NCI-H2227 treated with DMSO at 0.1 percent for 48 hours (cell line): Measurements from ENCODE around the gene USF2.
"Not testable (repeated sequence)": the region's sequence is repeated elsewhere in the genome, so short reads cannot be mapped to it uniquely, and the experiment has no call there.

ENCODE experiments used
- DNase-seq: peaks from one replicate; lab custom pipeline; 2025; lab: John Stamatoyannopoulos, UW

Gene USF2

DNA sequence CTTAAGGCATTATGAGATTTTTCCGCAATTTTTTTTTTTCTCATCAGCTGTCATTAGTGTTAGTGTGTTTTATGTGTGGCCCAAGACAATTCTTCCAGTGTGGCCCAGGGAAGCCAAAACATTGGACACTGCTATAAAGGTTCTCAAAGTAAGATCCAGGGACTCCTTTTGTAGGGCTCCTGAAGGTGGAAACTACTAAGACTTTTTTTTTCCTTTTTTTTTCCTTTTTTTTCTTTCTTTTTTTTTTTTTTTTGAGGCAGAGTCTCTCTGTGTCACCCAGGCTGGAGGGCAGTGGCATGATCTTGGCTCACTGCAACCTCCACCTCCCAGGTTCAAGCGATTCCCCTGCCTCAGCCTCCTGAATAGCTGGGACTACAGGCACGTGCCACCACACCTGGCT is 16.7 kb downstream of the USF2 start:
- DNase-seq = not testable (repeated sequence)

DNA sequence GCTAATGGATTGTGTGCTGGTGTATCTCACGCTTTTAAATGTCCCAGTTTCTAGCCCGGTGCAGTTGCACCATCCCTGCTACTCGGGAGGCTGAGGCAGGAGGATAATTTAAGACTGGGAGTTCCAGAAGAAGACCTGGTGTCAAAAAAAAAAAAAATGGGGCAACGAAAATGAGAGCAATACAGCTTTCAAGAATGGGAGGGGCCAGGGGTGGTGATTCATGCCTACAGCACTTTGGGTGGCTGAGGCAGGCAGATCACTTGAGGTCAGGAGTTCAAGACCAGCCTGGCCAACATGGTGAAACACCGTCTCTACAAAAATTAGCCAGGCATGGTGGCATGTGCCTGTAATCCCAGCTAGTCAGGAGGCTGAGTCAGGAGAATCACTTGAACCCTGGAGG is 17.3 kb downstream of the USF2 start:
- not testable (repeated sequence) for DNase-seq

DNA sequence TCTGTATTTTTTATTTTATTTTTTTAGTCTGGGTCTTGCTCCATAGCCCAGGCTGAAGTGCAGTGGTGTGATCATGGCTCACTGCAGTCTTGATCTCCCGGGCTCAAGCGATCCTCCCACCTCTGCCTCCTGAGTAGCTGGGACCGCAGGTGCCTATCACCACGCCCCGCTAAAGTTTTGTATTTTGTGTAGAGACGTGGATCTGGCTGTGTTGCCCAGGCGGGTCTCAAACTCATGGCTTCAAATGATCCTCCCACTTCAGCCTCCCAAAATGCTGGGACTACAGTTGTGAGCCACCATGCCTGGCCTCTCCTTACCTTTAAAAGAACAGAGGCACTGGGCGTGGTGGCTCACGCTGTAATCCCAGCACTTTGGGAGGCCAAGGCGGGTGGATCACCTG is 19.0 kb downstream of the USF2 start:
- no peak for DNase-seq

DNA sequence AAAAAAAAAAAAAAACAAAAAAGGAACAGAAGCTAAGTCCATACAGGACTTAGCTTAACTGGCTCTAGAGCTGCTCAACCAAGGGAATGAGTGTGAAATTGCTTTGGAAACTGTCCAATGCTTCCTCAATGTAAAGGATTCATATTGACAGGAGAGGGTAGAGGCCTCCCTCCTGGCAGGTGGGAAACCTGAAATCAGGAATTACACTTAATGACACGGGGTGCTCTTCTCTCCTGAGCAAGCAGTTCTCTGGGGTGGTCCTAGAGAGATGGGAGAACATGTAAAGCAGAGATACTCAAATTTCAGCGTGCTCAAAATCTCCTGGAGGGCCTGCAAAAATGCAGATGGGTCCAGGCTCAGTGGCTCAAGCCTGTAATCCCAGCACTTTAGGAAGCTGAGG is 19.6 kb downstream of the USF2 start:
- no peak for DNase-seq

DNA sequence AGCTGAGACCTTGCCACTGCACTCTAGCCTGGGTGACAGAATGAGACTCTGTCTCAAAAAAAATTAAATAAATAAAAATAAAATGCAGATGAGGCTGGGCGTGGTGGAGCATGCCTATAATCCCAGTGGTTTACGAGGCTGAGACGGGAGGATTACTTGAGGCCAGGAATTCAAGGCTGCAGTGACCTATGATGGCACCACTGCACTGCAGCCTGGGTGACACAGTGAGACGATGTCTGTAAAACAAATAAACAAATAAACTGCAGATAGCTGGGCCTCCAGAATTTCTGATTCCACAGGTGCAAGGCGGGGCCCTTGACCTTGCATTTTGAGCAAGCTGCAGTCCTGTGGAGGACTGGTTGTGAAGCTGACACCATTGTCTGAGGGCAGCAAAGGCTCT is 20.1 kb downstream of the USF2 start:
- DNase-seq = no peak

DNA sequence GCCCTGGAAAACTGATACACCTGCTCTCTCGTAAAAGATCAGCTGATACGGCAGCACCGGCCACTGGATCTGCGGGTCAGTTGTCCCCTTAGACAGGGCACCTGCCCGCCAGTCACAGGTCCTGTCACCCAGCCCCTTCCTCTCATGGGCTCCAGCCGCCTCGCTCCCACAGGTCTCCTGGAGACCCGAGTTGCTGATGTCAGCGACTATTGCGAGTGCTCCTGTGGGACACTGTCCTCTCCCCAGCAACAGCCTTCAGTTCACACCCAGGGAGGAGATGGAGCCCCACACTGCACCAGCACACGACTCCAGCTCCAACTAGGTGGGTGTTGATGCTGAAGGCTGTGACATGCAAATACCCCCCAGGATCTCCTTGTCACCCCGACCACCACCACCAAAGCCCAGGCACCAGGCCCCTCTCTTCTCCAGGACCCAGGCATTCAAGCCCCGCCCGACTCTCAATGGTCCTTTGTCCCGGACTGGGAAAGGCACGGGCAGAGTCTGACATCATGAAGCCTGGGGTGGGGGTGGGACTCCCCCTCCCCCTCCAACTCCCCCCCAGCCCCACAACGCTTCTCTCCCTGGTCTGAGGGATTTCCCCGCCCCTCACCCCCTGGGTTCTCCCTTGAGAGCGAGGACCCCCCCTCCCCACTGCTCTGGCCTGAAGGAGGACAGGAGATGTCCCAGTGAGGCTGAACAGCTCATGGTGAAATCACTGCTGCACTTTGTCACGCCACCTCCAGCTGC is 21.8 kb downstream of the USF2 start:
- DNase-seq = no peak

DNA sequence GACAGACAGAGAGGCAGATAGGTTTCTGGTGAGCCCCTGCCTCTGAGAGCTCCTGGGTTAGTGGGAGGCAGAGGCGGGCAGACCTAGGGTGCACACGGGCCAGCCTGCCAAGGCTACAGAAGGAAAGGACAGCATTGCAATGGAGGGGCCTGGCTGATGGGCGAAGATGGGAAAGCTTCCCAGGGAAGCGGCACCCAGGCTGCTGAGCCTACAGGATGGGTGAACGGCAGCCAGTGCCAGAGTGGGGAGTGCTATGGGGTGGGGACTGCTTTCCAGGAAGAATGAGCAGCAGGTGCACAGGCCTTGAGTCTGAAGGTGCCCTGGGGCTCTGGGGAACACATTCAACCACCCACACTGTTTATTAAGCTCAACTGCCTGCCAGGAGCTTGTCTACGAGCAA is 22.5 kb downstream of the USF2 start:
- no peak for DNase-seq

DNA sequence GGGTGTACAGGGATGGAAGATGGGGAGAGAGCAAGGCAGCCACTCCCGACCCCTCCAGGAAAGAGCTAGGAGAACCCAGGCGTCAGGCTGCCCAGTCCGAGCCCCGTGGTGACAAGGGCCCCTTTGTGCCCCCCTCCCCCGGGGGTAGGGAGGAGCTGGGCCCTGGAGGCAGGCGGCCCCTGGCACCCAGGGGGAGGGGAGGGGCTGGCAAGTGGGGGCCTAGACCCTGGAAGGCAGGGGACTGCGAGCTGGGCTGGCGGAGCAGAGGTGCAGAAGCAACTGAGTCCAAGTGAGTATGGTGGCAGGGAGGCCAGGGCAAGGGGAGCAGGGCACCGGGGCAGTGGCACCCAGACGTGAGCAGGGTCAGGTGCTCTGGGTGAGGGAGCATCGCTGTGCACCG is 23.2 kb downstream of the USF2 start, which contains the start of gene MAG:
Gene MAG (plus strand): TSS at position 246 of the 400 bp plus-strand sequence. CDS start 3,248 bp downstream, outside the sequence.
- DNase-seq = no peak

DNA sequence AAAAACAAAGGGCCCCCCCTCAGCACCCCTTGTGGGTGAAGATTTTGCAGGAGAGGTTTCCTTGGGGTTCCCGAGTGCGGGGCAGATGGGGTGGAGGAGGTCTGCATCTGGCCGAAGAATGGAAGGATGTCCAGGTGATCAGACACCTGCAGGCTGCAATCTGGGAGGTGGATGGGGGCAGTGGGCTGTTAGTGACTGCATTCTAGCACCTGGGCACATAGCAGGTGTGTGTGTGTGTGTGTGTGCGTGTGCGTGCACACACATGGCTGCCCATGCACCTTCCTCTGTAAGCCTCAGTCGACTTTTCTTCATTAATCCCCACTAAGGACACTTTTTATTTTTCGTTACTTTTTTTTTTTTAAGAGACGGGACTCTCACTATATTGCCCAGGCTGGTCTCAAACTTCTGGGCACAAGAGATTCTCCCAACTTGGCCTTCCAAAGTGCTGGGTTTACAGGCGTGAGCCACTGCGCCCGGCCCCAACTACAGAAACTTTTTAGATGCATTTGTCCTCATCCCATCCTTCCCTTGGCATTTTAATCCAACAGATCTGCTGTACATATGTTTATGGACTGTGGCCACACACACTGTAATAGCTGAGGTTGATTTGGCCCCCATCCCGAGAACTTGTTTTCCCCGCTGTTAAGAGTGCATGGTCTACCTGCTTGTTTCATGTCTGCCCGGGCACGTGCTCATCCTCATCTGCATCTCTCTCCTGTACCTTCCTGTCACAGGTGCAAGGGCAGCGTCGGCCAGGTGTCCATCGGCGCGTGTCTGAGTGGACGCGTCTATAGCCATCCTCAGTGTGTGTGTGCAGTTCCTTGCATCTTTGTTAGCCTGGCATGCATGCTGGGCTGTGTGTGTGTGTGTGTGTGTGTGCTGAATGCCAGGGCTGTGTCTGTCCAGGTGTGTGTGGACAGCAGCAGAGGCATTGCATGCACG is 23.9 kb downstream of the USF2 start:
- peak; percentile 67 for DNase-seq

DNA sequence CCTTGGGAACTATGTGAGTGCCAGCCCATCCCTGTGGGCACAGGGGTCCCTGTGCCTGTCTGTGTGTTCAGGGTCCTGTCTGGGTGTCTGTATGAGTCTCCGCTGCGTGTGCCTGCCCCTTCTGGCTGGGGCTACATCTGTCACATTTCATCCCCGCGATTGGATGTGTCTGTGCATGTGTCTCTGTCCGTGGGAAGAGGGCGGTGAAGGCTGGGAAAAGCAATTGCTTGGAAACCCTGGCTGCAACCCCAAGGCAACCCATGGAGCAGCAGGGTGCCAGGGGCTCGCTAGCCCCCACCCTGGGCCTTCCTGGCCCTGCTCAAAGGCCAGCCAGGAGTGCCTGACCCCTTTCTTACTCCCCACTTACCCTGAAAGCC is 24.6 kb downstream of the USF2 start:
- DNase-seq = peak; percentile 67

DNA sequence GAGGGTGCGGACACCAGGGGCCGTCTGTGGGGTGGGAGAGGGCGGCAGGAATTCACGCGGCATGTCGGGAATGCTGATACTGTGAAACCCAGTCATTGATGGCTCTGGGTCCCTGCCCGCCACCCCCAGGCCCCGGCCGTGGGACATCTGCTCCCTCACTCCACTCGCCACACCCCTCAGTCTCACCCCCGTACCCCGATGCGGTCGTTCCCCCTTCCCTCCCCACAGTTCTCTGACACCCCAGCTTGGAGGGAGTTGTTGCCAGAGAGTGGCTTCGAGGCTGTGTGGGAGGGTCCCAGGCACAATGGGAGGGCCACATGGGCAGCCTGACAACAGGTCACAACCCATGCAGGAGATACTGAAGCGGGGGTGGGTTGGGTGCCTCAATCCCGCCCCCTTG is 25.0 kb downstream of the USF2 start:
- DNase-seq = no peak

DNA sequence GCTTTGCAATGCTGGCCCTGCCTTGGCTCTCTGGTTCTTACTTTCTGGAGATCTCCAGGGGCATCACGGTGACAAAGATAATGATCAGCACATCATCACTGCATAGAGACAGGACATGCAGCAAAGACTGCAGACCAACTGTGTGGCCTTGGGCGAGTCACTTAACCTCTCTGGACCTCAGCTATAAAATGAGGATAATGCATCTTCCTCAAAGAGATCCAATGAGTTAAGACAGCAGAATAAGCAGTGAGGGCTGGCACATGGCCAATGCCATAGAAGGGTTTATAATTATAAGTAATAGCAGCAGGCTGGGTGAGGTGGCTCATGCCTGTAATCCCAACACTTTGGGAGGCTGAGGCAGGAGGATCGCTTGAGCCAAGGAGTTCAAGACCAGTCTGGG is 25.6 kb downstream of the USF2 start:
- DNase-seq = peak; percentile 38

DNA sequence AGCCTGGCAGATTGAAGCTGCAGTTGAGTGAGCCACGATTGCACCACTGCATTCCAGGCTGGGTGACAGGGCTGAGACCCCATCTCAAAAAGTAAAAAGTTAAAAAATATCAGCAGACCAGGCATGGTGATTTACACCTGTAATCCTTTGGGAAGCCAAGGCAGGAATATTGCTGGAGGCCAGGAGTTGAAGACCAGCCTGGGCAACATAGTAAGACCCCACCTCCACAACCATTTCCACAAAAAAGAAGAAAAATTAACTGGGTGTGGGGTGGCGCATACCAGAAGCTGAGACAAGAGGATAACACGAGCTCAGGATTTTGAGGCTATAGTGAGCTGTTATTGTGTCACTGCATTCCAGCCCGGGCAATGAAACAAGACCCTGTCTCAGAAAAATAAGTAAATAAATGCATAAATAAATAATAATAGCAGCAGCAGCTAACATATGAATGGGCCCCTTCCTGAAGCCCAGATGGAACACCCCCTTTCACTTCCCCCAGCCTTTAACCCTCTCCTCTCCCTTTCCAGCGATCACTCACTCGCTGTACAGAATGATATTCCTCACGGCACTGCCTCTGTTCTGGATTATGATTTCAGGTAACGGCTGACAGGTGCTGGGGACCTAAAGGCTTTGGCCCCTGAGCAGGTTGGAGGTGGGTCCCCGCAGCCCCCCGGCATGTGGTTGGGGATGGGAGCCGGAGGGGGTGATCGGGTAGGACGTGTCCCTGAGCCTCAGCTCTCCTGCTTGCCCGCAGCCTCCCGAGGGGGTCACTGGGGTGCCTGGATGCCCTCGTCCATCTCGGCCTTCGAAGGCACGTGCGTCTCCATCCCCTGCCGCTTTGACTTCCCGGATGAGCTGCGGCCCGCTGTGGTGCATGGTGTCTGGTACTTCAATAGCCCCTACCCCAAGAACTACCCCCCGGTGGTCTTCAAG is 26.4 kb downstream of the USF2 start:
- no peak for DNase-seq

DNA sequence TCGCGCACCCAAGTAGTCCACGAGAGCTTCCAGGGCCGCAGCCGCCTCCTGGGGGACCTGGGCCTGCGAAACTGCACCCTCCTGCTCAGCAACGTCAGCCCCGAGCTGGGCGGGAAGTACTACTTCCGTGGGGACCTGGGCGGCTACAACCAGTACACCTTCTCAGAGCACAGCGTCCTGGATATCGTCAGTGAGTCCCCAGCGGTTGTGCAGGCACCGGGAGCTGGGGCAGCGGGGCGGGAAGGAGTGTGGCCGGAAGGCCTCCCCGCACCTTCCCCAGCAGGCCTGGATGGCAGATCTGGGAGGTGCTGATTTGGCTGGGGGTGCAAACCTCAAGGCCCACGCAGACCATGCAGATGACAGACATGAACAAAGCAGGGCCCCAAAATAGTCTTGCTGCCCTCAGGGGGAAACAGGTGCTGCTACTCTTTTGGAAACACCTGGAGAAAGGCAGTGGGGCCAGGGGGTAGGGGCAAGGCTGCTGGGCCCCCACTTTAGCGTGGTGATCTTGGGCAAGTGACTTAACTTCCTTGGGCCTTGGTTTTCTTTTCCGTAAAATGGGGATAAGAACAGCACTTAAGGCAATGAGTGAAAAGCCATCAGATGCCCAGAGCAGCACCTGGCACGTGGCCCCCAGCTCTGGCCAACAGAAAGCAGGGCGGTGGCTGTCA is 27.2 kb downstream of the USF2 start:
- no peak for DNase-seq

DNA sequence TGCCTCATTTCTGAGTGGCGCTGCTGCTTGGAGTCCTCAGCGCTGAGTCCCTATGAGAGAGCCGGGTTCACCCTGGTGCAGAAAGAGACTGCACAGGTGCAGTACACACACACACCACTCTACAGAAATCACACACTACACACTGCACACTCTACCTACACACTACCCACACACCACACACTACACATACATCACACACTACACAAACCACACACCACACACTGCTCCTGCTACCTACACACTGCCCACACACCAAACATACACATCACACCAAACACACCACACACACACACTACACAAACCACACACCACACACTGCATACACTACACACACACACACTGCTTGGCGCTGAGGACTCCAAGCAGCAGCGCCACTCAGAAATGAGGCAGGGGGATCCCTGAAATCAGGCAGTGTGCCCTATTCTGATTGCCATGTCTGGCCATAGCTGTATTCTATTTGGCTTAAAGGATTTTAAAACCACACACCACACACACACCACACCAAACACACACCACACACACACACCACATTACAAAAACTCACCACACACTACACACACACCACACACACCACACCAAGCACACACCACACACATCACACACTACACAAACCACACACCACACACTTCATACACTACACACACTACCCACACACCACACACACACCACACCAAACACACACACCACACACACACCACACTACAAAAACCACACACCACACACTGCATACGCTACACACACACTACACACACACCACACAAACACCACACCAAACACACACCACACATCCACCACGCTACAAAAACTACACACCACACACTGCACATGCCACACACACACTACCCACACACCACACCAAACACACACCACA is 28.1 kb downstream of the USF2 start:
- no peak for DNase-seq

DNA sequence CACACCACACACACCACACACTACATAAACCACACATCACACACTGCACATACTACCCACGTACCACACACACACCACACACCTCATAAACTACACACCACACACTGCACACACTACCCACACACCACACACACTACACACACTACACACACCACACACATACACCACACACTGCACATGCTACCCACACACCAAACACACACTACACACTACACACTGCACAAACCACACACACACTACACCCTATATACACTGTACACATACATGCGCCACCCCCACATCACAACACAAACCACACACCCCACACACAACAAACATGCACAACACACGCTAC is 28.7 kb downstream of the USF2 start:
- no peak for DNase-seq

DNA sequence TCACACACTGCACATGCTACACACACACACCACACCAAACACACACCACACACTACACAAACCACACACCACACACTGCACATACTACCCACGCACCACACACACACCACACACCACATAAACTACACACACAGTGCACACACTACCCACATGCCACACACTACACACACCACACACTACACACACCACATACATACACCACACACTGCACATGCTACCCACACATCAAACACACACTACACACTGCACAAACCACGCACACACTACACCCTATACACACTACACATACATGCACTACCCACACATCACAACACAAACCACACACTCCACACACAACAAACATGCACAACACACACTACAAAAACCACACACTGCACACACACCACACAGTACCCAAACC is 29.2 kb downstream of the USF2 start:
- DNase-seq = no peak

DNA sequence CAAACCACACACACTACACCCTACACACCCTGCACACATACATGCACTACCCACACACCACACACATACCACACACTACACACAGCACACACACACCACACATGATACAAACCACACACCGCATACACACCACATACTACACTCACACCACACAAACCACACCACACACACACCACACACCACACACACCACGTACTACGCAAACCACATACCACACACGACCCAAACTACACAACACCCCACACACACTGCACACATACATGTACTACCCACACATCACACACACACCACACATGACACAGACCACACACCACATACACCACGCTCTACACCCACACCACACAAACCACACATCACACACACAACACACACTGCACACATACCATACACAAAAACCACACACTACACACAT is 29.8 kb downstream of the USF2 start:
- DNase-seq = no peak

DNA sequence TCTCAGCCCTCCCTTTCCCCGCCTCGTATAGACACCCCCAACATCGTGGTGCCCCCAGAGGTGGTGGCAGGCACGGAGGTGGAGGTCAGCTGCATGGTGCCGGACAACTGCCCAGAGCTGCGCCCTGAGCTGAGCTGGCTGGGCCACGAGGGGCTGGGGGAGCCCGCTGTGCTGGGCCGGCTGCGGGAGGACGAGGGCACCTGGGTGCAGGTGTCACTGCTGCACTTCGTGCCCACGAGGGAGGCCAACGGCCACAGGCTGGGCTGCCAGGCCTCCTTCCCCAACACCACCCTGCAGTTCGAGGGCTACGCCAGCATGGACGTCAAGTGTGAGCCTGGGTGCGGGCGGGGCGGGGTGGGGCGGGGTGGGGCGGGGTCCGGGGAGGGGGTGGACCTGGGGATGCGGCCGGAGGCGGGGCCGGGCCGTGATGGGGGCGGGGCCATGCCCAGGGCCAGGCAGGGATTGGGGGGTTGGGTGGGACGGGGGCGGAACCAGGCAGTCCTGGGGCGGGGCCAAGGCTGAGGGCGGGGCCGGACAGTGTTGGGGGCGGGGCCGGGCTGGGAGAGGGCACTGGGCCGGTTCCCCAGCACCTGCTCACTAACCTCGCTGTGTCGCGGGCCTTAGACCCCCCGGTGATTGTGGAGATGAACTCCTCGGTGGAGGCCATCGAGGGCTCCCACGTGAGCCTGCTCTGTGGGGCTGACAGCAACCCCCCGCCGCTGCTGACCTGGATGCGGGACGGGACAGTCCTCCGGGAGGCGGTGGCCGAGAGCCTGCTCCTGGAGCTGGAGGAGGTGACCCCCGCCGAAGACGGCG is 31.0 kb downstream of the USF2 start:
- DNase-seq = no peak

DNA sequence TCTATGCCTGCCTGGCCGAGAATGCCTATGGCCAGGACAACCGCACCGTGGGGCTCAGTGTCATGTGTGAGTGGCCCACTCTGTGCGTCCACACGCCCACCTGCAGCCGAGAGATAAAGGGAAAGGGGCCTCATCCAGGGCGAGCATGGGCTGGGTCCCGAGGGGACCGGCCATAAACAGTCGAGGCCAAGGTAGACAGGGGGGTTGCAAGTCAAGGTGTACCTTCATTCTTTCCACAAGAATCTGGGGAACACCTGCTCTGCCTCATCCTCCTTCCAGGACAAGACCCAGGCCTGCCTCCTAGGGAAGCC is 31.5 kb downstream of the USF2 start:
- DNase-seq = no peak
